Embryonic facial prominence (tissue), 1 donor: ENCODE data around the gene KCP.

ENCODE experiments used
- DNase-seq: peaks from one replicate; pipeline ENCODE4 v3.0.0-alpha.2; 2016; ENCODE audit errors: extremely low spot score

Gene KCP

DNA sequence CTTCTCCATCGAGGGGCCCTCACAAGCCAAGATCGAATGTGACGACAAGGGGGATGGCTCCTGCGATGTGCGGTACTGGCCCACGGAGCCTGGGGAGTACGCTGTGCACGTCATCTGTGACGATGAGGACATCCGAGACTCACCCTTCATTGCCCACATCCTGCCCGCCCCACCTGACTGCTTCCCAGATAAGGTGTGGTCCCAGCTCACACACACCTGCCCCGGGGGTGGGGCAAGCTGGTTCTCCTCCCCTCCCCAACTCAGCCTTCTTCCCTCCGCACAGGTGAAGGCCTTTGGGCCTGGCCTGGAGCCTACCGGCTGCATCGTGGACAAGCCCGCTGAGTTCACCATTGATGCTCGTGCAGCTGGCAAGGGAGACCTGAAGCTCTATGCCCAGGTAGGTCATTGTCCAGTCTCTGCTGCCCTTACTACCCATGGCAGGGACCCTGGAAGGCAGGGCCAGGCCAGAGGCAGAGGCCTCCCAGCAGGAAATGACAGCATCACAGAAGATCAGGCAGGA, 69.3 kb downstream of the KCP start:
- no peak for DNase-seq

DNA sequence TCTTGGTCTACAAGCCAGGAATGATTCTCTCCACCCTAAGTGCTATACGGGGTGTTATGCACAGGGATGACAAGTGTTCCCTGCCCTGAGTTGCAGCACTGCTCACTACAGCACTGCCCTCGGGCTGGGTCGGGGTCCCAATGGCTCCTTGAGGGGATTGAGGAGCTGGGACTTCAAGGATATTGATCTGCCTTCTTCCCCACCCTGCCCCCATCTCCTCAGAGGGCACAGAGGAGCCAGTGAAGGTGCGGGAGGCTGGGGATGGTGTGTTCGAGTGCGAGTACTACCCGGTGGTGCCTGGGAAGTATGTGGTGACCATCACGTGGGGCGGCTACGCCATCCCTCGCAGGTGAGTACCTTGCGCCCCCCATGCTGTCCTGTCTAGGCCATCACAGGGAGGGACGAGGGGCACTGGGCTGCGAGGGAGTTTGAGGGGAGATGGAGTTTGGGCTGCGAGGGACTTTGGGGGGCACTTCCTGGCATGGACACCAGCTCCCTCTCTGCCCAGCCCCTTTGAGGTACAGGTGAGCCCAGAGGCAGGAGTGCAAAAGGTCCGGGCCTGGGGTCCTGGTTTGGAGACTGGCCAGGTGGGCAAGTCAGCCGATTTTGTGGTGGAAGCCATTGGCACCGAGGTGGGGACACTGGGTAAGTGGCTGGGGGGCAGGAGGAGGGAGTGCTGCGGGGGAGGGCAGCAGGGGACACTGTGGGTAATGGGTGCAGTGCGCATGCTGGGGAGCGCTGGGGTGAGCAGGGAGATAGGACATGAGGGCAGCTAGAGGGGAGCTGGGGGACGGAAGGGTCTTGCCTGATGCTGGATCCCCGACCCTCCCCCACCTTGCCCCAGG, 70.0 kb downstream of the KCP start:
- DNase-seq: no peak

DNA sequence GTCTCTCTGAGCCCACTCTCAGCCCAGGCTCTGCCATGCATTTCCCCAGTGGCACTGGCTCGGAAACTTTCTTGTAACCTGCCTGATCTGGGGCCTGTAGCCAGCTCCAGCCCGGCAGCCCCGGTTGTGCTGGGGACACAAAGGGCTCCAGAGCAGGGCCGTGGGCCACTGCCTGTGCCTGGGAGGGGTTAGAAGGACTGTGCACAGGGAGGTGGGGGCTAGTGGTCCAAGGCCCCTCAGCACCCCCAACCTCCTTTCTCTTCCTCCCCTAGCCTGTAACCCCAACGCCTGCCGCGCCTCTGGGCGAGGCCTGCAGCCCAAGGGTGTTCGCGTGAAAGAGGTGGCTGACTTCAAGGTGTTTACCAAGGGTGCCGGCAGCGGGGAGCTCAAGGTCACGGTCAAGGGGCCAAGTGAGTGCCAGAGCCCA, 70.7 kb downstream of the KCP start:
- DNase-seq: no peak

DNA sequence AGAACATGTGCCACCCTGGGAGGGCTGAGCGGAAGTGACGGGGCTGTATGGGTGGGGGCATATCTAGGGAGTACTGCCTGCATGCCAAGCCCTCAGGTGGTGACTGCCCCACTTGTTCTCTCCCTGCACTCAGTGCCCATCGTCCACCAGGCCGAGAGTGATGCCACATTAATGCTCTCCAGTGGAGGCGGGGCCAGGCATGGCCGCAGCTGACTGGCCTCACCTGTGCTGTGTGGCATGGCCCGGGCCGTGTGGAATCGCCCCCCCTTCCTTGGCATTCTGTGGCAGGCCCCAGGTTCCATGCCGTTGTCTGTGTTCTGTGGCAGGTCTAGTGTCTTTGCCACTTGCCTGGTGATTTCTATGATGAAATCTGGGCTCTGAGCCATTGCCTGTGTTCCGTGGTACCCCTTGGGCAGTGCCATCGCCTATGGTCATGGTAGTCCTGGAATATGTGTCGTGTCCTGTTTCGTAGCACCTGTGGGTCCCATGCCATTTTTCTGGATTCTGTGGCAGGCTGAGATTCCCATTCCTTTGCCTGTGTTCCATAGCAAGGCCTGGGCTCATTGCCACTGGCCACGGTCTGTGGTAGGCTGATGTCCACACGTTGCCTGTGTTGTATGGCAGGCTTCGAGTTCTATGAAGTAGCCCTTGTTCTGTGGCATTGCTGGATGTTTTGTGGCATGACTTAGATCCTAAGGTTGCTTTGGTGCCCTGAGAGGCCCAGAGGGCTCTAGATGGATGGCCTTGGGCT, 71.4 kb downstream of the KCP start:
- no peak for DNase-seq

DNA sequence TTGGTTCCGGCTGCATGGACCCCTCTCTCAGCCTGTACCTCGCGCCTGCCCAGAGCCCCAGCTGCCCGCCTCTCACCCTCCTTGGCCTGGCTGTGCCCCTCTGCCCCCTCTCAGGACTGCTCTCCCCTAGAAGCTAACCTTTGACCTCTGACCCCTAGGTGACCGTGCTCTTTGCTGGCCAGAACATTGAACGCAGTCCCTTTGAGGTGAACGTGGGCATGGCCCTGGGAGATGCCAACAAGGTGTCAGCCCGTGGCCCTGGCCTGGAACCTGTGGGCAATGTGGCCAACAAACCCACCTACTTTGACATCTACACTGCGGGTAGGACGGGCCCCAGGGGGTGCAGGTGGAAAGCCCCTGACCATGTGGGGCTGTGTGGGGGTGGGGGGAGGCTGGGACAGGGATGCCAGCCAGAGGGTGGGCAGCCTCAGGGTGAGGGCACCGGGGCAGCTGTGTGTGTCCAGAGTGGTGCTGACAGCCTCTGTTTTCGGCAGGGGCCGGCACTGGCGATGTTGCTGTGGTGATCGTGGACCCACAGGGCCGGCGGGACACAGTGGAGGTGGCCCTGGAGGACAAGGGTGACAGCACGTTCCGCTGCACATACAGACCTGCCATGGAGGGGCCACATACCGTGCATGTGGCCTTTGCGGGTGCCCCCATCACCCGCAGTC, 72.3 kb downstream of the KCP start:
- DNase-seq: no peak

DNA sequence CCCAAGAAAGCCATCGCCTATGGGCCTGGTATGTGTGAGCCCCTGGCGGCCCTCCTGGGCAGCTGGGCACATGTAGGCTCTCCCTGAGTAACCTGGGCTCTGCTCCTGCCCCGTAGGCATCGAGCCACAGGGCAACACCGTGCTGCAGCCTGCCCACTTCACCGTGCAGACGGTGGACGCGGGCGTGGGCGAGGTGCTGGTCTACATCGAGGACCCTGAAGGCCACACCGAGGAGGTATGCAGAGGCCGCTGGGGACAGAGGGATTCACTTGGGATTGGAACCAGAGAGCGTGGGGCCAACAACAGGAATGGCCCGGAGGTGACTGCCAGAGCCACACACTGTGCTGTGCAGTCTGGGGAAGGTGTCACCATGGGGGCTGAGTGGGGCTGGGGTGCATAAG, 73.0 kb downstream of the KCP start:
- DNase-seq: no peak

DNA sequence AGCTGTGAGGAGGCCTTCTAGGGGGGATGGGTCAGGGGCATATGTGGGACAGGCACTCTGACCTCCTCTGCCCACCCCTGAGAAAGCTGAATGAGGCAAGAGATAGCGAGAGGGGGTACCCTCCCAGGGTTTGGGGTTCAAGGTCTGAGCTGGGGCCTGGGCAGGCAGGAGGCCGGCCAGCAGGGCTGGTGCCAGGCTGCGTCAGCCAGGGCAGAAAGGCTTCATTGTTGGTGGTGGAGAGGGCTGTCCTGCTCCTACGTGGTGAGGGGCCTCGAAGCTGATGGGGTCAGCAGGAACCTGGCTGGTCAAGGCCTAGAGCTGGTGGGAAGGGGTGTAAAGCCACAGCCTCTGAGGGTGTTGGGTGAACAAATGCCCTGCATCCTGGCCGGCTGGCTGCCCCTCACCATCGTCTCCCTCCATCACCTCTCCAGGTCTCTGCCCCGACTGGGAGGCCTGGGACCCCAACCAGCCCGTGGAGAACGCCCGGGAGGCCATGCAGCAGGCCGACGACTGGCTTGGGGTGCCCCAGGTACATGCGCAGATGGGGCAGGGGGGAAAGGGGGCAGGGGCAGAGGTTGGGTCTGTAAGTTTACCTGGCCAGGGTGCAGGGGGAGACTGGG, 73.7 kb downstream of the KCP start:
- no peak for DNase-seq

DNA sequence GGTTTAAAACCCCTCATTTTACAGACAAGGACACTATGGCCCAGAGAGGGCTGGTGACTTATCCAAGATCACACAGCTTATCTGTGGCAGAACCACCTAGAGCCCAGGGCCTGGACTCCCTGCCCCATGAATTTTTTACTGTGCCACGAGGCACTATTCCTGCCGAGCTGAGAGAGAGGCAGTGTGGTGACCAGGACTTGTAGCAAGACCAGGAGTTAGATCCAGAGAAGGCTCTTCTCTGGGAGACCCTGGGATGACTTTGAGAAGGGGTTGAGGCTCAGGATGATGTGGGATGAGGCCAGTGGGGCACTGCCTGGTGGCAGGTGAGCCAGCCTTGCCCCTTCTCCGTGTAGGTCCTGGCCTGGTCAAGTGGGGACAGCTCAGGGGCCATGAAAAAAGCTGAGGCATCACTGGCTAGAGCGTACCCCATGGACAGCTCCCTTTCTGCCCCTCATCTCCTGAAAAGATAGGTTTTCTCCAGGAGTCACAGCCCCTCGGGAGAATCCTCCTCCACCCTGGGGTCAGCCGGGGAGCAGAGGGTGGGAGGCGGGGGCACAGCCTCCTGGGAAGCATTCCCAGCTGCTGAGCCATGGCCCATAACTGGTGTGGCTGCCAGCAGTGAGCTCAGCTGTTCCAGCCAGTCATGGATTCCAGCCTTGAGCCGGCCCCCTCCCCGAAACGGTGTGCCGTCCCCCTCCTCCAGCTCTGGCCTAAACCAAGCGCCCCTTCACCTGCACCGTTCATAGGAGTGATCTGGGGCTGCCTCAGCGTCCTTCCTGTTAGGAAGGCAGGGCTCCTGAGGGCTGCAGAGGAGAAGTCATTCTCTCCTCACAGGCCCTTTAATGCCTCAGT, 74.5 kb downstream of the KCP start:
- no peak for DNase-seq

DNA sequence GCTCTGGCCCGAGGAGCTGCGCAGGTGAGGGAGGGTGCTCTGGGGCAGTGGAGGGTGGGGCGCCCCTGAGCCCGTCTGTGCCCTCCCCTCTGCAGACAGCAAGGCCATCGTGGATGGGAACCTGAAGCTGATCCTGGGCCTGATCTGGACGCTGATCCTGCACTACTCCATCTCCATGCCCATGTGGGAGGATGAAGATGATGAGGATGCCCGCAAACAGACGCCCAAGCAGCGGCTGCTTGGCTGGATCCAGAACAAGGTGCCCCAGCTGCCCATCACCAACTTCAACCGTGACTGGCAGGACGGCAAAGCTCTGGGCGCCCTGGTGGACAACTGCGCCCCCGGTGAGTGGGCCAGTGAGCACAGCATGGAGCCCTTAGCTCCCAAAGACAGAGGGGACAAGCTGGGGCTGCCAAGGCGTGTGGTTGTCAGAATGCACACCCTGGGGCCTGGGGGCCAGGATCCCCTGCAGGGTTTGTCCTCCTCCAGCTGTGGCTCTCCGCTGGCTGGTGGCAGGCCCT, 75.2 kb downstream of the KCP start:
- no peak for DNase-seq

DNA sequence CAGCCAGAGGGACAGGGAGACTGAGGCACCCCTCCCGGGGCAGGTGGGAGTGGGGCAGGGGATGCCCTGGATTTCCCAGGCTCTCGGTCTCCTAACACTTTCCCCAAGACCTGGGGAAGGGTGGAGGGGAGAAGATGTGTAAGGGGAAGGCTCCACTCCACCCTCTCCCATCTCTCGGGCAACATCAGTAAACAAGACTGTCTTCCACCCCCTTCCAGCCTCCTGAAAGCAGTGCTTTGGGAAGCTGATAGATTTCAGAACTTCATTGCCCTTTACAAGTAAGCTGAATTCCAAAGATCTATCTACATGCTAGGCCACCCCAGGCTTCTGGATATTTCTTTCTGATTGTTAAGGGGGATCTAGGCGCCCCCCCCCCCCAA, 76.6 kb downstream of the KCP start:
- no peak for DNase-seq

DNA sequence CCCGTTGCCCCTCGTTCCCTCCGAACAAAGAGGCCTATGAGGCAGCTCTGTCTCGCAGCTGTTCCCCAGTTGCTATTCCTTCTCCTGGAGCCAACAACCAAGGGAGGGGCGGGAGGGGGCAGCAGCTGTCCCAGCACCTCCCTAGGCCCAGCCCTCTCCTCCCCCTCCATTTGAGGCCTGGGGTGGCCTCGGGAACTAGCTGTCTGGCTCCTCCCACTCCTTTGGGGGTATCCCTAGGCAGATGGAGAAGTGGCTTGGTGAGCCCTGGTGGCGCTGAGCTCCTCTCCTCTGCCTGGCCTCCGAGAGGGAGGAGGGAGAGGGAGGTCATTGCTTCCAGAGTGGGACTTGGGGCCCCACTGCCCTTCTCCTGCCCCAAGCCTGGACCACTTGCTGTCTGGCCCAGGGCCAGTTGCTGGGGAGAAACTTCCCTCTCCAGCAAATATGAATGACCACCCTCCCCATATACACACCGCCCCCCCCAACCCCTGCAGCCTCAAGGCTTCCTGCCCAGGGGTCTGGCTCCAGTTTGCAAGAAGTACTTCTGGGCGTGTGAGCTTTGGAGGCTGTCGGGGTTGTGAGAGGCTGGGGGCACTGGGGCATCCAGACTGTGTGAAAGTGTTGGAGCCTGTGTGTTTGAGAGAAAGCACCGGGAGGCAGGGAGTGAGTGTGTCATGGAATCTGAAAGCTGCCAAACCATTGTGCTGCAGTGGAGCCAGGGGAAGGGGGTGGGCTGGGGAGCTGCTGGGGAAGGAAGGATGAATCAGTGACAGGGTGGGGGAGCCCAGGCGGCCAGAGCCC, 77.2 kb downstream of the KCP start:
- peak; percentile 67 for DNase-seq

DNA sequence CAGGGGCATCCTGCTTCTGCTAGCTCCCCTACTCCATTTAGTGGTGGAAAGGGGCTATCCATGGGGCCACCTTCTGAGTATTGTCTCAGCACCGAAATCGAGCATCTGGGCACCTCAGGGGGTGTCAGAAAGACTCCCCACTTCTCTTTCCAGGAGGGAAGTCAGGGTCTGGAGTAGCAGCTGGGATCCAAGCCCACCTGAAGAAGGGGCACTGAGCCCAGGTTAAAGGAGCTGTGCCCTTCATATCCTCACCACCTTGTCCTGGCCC, 77.7 kb downstream of the KCP start:
- no peak for DNase-seq

DNA sequence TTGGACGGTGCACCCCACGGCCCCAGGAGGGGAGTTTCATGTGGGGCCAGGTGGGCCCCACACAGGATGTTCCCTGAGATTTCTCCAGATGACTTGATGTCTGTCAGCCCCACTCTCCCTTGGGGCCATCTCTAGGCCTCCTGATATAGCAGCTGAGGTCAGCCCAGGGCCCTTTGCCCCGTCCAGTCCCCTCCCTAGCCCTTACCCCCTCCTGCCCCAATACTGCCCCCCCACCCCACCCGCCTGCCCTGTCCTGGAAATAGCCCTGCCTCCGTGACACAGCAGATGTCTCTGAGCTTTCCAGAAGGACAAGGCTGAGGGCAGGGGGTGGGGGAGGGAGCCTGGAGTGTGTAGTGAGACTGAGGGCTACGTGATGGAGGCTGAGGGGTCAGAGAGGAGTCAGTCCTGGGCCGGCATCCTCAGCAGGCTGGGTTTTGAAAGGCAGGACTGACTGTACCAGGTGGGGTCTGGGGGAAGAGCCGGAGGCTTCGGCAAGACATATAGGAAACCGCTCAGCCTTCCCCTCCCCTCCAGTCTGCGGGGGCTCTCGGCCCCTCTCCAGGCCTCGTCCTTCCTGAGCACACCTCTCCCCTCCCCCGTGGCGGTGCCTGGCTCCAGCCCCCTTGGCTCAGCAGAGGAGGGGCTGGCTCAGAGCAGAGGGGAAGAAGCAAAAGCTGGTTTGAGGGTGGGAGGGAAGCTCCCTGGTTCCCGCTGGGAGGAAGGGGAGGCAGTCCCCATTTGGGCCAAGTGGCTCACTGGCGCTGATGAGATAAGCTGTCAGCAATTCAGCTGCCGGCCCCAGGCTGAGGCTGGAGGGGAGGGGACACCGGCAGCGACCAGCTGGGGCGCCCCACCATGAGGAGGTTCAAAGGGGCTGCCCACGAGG, 78.3 kb downstream of the KCP start:
- peak; percentile 62 for DNase-seq

DNA sequence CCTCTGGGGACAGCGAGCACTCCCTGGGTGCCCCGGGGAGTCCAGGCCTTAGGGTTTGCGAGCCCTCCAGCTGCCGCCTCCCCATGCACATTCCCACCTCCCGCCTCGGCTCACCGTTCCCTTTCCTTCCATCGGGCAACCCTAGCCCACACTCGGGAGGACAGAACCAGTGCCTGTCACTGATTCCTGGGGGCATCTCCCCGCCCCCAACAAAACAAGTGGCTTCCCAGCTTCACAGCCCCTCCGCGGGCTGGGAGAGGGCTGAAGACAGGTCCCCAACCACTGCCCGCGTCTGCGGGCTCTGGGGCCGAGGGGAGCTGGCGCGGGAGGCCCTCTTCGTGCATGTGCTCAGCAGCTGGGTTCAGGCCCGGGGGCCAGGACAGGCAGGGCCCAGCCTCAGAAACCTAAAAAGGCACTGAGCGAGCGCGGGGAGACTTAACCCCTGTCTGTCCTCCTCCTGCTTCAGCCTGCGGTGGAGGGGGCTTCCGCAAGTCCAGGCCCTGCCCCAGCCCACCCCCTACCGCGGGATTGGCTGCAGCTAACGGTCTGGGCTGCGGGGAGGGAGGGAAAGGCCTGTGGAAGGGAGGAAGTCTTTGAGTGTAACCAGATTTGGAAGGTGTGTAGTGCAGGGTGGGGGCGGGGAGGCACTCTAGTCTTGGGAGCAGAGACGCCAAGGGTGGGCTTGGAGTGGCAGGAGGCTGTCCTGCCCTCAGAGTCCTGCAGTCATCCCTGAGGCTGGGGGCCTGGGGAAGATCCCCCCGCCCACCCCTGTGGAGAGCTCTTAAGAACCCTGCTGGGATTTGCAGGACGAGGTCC, 79.1 kb downstream of the KCP start:
- DNase-seq: peak; percentile 69

DNA sequence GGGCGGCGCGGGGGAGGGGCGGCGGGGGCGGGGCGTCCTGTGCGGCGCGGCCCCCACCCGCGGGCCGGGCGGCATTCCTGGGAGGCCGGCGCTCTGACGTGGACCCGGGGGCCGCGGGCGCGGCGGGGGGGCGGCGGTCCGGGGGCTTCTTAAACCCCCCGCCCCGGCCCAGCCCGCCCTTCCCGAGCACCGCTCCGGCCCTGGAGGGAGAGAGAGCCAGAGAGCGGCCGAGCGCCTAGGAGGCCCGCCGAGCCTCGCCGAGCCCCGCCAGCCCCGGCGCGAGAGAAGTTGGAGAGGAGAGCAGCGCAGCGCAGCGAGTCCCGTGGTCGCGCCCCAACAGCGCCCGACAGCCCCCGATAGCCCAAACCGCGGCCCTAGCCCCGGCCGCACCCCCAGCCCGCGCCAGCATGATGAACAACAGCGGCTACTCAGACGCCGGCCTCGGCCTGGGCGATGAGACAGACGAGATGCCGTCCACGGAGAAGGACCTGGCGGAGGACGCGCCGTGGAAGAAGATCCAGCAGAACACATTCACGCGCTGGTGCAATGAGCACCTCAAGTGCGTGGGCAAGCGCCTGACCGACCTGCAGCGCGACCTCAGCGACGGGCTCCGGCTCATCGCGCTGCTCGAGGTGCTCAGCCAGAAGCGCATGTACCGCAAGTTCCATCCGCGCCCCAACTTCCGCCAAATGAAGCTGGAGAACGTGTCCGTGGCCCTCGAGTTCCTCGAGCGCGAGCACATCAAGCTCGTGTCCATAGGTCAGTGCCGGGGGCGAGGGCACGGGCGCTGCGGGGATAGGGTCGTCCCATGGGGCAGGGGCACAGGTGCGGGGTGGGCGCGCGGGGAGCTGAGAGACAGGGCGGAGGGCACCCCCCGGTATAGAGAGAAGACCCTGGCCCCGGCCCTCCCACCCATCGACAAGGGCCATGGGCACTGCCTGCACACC, 80.0 kb downstream of the KCP start, which contains the start of gene FLNC:
Gene FLNC, plus strand, starts transcription at position 176 of the 947 bp plus-strand sequence. Its CDS starts 232 bp downstream, at position 408.
- DNase-seq: peak; percentile 32

DNA sequence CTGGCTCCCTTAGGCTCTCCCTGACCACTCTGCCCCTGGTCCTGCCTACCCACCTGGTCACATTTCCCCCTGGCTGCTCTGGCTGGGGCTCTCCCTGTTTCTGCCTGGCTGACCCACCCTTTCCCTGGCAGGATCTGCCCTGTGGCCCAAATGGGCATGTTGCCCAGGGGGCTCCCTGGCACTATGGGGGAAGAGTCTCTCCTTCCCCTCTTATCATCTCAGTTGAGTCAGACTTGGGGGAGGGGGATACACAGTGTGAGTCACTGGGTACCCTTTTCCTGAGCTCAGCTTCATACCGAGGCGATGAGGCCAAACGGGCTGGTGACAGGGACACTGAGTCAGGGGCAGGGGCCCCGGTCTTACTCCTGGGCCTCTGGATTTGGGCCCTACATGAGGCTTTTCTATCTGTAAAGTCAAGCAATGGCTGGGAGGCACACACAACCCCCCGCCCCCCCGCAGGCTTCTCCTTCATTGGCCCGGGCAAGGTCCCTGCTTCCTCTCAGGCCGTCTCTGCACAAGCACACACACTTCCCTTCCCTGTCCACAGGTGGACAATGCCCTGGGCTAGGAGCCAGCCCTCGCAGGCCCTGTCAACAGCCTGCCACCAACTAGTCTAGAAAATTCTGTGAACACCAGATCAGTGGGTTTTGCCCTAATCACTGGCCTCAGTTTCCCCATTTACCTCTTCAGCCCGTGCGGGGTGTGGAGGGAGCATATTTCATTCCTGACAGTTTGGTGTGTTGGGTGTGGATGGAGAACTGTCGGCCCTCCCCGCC, 80.9 kb downstream of the KCP start:
- no peak for DNase-seq
